ENCODE results near the gene ERG. TPM values are rescaled to one million over a fixed set of nuclear protein-coding genes. Genes with fewer than 3 reads are reported as not detected.

Gene ERG
- total and polyA plus RNA-seq, 2 experiments from 2014 or later, result 0.14 to 0.44 TPM

- Histone ChIP-seq H3K27ac (ENCODE audit: low read depth) (no peak overlapping the region), H4K20me1 (replicated peaks; ENCODE audit: insufficient read depth) (no peaks in the 10 kb centered on the region), H3K79me2 (replicated peaks; ENCODE audit: insufficient read depth) (no peaks in the 10 kb centered on the region), H3K36me3 (ENCODE audit: insufficient read depth) (no peaks in the 10 kb centered on the region), H3K4me3 (no peak overlapping the region), H2AFZ (no peak overlapping the region), H3F3A (replicated peaks; ENCODE audit: low read depth) (no peaks in the 10 kb centered on the region), H3K9me2 (ENCODE audit: insufficient read depth) (0 out of 2 replicates have a peak, but pooled peaks cover 4% of the 10 kb centered on the region), H3K27me3 (ENCODE audit: insufficient read depth) (no peaks in the 10 kb centered on the region), H3K4me2 (no peak overlapping the region), H3K4me1 (ENCODE audit: insufficient read depth) (no peaks in the 10 kb centered on the region)
- ATAC-seq (no peak), DNase-seq (ENCODE audit: low spot score) (no peak)
- no peak for TF ChIP-seq ZNF462 (CRISPR knock-in tag; IDR thresholded peaks at IDR 0.05)
- TF ChIP-seq STAT1 (IDR thresholded peaks at IDR 0.05; ENCODE audit: unreplicated experiment), result no peak
- TF ChIP-seq ETS1 (IDR thresholded peaks at IDR 0.05), result no peak
- TF ChIP-seq, protein P1, sequence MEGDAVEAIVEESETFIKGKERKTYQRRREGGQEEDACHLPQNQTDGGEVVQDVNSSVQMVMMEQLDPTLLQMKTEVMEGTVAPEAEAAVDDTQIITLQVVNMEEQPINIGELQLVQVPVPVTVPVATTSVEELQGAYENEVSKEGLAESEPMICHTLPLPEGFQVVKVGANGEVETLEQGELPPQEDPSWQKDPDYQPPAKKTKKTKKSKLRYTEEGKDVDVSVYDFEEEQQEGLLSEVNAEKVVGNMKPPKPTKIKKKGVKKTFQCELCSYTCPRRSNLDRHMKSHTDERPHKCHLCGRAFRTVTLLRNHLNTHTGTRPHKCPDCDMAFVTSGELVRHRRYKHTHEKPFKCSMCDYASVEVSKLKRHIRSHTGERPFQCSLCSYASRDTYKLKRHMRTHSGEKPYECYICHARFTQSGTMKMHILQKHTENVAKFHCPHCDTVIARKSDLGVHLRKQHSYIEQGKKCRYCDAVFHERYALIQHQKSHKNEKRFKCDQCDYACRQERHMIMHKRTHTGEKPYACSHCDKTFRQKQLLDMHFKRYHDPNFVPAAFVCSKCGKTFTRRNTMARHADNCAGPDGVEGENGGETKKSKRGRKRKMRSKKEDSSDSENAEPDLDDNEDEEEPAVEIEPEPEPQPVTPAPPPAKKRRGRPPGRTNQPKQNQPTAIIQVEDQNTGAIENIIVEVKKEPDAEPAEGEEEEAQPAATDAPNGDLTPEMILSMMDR (conservative IDR thresholded peaks at IDR 0.05; ENCODE audit: low read depth in 2 of 2), result no peak
- no peak for TF ChIP-seq ZNF114 (CRISPR knock-in tag; IDR thresholded peaks at IDR 0.05)
- TF ChIP-seq REST (IDR thresholded peaks at IDR 0.05; ENCODE audit: unreplicated experiment), result no peak
- TF ChIP-seq NANOG (IDR thresholded peaks at IDR 0.05; ENCODE audit: borderline replicate concordance), result no peak
- no peak for TF ChIP-seq JUNB (IDR thresholded peaks at IDR 0.05; ENCODE audit: unreplicated experiment)
- no peak for TF ChIP-seq EZH2phosphoT487 (IDR thresholded peaks at IDR 0.05; ENCODE audit: unreplicated experiment)
- TF ChIP-seq EZH2 (IDR thresholded peaks at IDR 0.05; ENCODE audit: low read depth, unreplicated experiment), result no peak
- TF ChIP-seq POLR2AphosphoS5 (IDR thresholded peaks at IDR 0.05; ENCODE audit: low read depth), result no peak
- peaks cover 14% of the 10 kb centered on the region; the same call in 1 of the 3 replicates for H3K9me3 Mint-ChIP-seq
- H3K27me3 Mint-ChIP-seq (ENCODE audit: insufficient read depth, low read depth, poor library complexity), result peaks cover 7% of the 10 kb centered on the region
- no peak overlapping the region for H3K27ac Mint-ChIP-seq
- H3K4me3 Mint-ChIP-seq, result no peak overlapping the region
- H3K36me3 Mint-ChIP-seq (ENCODE audit: low read depth), result no peaks in the 10 kb centered on the region; the same call in 2 of the 3 replicates
- H3K4me1 Mint-ChIP-seq, result peaks cover 5% of the 10 kb centered on the region
Measured at GRCh38 chr21:38359090-38359489, 139.2 kb downstream of the ERG start.
